Tibial nerve (tissue), 4 donors: ENCODE measurements around the gene AADACL3.

Experiments
- CTCF ChIP-seq, 5 experiments: fragments of 200-600 bp in 3 of 5; fragments of 450-650 bp in 2 of 5; sonication (generic) in 3 of 5; IDR thresholded peaks; one replicate each; pipeline ENCODE4 v1.5.1; 2016 to 2019; ENCODE audit warnings: antibody characterized with exemption in 5 of 5, mild to moderate bottlenecking in 3 of 5, moderate library complexity in 2 of 5
- EP300 ChIP-seq, 2 donors: sonication (generic); formaldehyde crosslinking; IDR thresholded peaks; one replicate each; pipeline ENCODE4 v1.6.1; 2017; ENCODE audit warnings: antibody characterized with exemption in 2 of 2, mild to moderate bottlenecking in 1 of 2
- POLR2A ChIP-seq, 2 donors: fragments of 450-650 bp; IDR thresholded peaks; one replicate each; pipeline ENCODE4 v1.6.1; 2017; ENCODE audit warnings: antibody characterized with exemption in 2 of 2, mild to moderate bottlenecking in 2 of 2, moderate library complexity in 2 of 2

DNA sequence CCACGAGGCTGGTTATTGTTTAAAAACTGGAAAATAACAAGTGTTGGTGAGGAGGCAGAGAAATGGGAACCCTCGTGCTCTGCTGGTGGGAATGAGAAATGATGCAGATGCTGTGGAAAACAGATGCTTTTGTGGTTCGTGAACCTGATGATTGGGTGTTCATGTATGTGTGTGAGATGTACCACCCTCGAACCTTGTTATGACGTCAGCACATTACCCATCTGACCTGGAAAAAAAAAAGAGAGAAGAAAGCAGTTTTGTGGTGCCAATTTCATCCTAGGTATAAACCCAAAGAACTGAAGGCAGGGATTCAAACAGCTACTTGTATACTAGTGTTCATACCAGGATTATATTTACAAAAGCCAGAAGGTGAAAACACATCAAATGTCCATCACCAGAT lies 23.7 kb downstream of the AADACL3 start:
- TF ChIP-seq CTCF (IDR thresholded peaks at IDR 0.05) (no peak), POLR2A (IDR thresholded peaks at IDR 0.05) (no peak), EP300 (IDR thresholded peaks at IDR 0.05) (no peak)
